Endometrium (tissue), 2 donors: ENCODE measurements around the gene CCDC106.

Experiments used
- FAIRE-seq: peaks from 2 replicates; lab custom pipeline; 2012; peaks lifted over from hg19 to GRCh38; lab: Jason Lieb, UNC
- donor health status: control.
- donor health status: control.

Gene CCDC106

GRCh38 chr19:55684946-55685681, 37.1 kb downstream of the CCDC106 start:
- FAIRE-seq = no peak

GRCh38 chr19:55685776-55686175, 37.8 kb downstream of the CCDC106 start:
- no peak for FAIRE-seq

- no peak for FAIRE-seq
Observed at GRCh38 chr19:55686311-55687050, 38.5 kb downstream of the CCDC106 start.

- FAIRE-seq = no peak
Observed at GRCh38 chr19:55687281-55688201, 39.5 kb downstream of the CCDC106 start.

- no peak for FAIRE-seq
Observed at GRCh38 chr19:55688422-55689218, 40.6 kb downstream of the CCDC106 start.

- FAIRE-seq = no peak
Observed at GRCh38 chr19:55689411-55690108, 41.5 kb downstream of the CCDC106 start.

GRCh38 chr19:55690109-55690768, 42.2 kb downstream of the CCDC106 start:
- no peak for FAIRE-seq

GRCh38 chr19:55690769-55691545, 42.9 kb downstream of the CCDC106 start:
- no peak for FAIRE-seq

GRCh38 chr19:55691561-55692481, 43.8 kb downstream of the CCDC106 start:
- no peak for FAIRE-seq

- FAIRE-seq = no peak
Observed at GRCh38 chr19:55692681-55693081, 44.7 kb downstream of the CCDC106 start.

- FAIRE-seq = no peak
Observed at GRCh38 chr19:55693336-55693974, 45.4 kb downstream of the CCDC106 start.

- FAIRE-seq = no peak
Observed at GRCh38 chr19:55694241-55694655, 46.2 kb downstream of the CCDC106 start.

- FAIRE-seq = no peak
Observed at GRCh38 chr19:55694656-55695491, 46.9 kb downstream of the CCDC106 start.

- FAIRE-seq = no peak
Observed at GRCh38 chr19:55695511-55696290, 47.7 kb downstream of the CCDC106 start.

- FAIRE-seq = no peak
Observed at GRCh38 chr19:55696301-55697068, 48.5 kb downstream of the CCDC106 start.

GRCh38 chr19:55697069-55697440, 49.0 kb downstream of the CCDC106 start:
- FAIRE-seq = no peak
